ENCODE results near the gene LCMT2.

DNA sequence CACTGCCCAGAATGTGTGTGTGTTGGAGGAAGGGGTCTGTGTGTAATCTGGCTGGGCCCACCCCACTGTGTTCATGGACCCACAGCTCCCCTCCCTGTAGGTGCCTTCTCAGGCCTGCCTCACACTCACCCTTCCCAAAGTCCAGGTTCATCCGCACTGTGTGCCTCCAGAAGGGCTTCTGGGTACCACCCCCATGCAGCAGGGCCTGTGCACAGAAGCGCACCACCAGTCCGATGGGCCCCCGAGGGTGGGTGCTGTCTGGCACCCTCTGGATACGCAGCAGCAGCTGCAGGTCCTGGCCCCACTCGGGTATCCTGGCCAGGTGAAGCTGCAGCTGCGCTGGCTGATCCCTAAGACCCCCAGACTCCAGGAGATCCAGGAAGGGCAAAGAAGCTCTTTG is 50.9 kb downstream of the LCMT2 start:
- no peak for TF ChIP-seq POLR2A (IDR thresholded peaks at IDR 0.05)
- TF ChIP-seq, protein P1, sequence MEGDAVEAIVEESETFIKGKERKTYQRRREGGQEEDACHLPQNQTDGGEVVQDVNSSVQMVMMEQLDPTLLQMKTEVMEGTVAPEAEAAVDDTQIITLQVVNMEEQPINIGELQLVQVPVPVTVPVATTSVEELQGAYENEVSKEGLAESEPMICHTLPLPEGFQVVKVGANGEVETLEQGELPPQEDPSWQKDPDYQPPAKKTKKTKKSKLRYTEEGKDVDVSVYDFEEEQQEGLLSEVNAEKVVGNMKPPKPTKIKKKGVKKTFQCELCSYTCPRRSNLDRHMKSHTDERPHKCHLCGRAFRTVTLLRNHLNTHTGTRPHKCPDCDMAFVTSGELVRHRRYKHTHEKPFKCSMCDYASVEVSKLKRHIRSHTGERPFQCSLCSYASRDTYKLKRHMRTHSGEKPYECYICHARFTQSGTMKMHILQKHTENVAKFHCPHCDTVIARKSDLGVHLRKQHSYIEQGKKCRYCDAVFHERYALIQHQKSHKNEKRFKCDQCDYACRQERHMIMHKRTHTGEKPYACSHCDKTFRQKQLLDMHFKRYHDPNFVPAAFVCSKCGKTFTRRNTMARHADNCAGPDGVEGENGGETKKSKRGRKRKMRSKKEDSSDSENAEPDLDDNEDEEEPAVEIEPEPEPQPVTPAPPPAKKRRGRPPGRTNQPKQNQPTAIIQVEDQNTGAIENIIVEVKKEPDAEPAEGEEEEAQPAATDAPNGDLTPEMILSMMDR (IDR thresholded peaks at IDR 0.05): no peak
- TF ChIP-seq POLR2AphosphoS5 (IDR thresholded peaks at IDR 0.05): no peak
